ENCODE data around the gene ATF7.

ATF7 gene

DNA sequence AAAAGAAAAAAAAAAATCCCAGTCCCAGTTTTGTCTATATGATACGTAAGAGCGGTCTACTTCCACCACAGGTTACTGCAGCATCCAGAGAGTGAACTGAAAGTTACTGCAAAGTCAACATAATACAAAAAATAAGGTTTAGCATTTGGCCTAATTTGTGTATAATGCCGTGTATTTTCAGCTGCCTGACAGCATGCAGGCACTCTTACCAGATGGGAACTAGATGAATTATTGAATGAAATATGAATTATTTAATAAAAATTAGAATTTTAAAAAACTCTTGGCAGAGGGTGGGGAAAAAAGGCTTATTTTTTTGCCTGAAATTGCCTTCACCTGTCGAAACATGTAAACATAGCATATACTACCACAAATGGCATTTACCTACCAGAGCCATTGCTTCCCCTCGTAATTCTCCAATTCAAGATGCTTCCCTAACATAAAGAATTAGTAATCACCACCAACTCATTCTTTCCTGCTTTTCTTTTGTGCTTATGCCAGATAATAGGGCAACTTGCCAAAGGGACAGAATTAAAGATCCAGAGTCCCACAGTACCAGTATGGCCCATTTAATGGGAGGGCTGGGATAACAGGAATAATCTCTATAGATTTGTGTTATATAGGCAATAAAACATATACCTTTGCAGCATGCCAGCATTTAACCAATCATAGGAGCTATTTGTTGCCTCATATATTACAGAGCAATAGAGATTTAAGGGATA, 31.1 kb downstream of the ATF7 start:
- H3K27ac ChIP-seq: no peak overlapping the region
- TF ChIP-seq, protein P1, sequence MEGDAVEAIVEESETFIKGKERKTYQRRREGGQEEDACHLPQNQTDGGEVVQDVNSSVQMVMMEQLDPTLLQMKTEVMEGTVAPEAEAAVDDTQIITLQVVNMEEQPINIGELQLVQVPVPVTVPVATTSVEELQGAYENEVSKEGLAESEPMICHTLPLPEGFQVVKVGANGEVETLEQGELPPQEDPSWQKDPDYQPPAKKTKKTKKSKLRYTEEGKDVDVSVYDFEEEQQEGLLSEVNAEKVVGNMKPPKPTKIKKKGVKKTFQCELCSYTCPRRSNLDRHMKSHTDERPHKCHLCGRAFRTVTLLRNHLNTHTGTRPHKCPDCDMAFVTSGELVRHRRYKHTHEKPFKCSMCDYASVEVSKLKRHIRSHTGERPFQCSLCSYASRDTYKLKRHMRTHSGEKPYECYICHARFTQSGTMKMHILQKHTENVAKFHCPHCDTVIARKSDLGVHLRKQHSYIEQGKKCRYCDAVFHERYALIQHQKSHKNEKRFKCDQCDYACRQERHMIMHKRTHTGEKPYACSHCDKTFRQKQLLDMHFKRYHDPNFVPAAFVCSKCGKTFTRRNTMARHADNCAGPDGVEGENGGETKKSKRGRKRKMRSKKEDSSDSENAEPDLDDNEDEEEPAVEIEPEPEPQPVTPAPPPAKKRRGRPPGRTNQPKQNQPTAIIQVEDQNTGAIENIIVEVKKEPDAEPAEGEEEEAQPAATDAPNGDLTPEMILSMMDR (IDR thresholded peaks at IDR 0.05): no peak
- no peak overlapping the region for H3K4me3 ChIP-seq (ENCODE audit: low read depth in 1 of 2, low read length in 1 of 2)
- no peaks in the 10 kb centered on the region for H3K27me3 ChIP-seq
- no peaks in the 10 kb centered on the region for H3K36me3 ChIP-seq
- H3K9me3 ChIP-seq: no peaks in the 10 kb centered on the region
- no peaks in the 10 kb centered on the region for H3K4me1 ChIP-seq (ENCODE audit: control insufficient read depth in 1 of 2, insufficient read depth in 1 of 2, low read depth in 1 of 2, low read length in 1 of 2)

DNA sequence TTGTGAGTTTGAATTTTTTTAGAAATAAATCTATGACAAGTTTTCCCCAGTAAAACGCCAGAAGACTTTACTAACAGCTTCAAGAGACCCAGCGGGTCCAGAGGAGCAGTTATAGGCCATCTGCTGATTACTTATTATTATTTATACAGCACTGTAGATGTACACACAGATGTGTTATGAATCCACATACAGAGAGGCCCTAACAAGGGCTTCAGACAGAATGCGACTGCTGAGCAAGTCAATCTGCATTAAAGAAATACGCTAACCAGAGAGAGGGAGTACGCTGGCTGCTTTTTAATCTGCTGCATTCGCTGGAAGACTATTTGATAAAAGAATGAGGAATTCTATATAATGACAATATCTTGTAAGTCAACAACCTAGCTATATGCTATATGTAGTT, 32.5 kb downstream of the ATF7 start:
- Histone ChIP-seq H3K27me3 (no peaks in the 10 kb centered on the region), H3K36me3 (no peaks in the 10 kb centered on the region), H3K4me3 (ENCODE audit: low read depth in 1 of 2, low read length in 1 of 2) (no peak overlapping the region), H3K4me1 (ENCODE audit: control insufficient read depth in 1 of 2, insufficient read depth in 1 of 2, low read depth in 1 of 2, low read length in 1 of 2) (no peaks in the 10 kb centered on the region), H3K9me3 (no peaks in the 10 kb centered on the region), H3K27ac (no peak overlapping the region)
- TF ChIP-seq, protein P1 (IDR thresholded peaks at IDR 0.05): no peak

DNA sequence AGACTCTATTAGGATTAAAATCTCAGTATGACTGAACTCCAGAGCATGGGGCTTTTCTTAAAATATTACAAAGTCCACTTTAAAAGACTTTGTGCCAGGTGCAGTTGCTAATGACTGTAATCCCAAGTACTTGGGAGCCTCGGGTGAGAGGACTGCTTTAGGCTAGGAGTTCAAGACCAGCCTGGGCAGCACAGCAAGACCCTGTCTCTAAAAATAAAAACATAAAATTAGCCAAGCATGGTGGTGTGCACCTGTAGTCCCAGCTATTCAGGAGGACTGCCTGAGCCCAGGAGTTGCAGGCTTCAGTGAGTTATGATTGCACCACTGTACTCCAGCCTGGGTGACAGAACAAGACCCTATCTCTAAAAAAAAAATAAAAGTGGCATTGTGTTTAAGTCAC, 33.2 kb downstream of the ATF7 start:
- H3K4me1 ChIP-seq (ENCODE audit: control insufficient read depth in 1 of 2, insufficient read depth in 1 of 2, low read depth in 1 of 2, low read length in 1 of 2): no peaks in the 10 kb centered on the region

DNA sequence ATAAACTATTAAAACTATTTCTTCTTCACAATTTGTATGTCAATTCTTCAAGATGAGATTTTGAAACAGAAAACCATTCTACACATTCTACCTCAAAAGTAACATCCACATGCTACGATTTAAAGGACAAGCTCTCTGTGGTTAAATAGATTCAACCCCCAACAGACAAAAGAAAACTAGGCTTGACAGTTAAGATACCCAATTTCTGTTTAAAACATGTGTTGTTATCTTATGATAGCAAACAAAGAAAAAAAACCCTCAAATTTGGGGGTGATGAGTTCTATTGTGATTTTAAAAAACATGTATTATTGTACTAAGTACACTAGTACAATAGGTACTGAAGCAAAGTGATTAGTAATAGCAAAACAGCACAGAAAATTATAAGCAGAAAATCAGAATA, 33.8 kb downstream of the ATF7 start:
- H3K9me3 ChIP-seq: no peaks in the 10 kb centered on the region
- no peaks in the 10 kb centered on the region for H3K27me3 ChIP-seq
- H3K4me1 ChIP-seq (ENCODE audit: control insufficient read depth in 1 of 2, insufficient read depth in 1 of 2, low read depth in 1 of 2, low read length in 1 of 2): no peaks in the 10 kb centered on the region
- H3K4me3 ChIP-seq (ENCODE audit: low read depth in 1 of 2, low read length in 1 of 2): no peak overlapping the region
- no peaks in the 10 kb centered on the region for H3K36me3 ChIP-seq
- H3K27ac ChIP-seq: no peak overlapping the region
- TF ChIP-seq, protein P1 (IDR thresholded peaks at IDR 0.05): no peak

More for the DNA sequence above, 33.2 kb downstream of the ATF7 start:
- Histone ChIP-seq H3K27ac (no peak overlapping the region), H3K36me3 (no peaks in the 10 kb centered on the region), H3K27me3 (no peaks in the 10 kb centered on the region), H3K4me3 (ENCODE audit: low read depth in 1 of 2, low read length in 1 of 2) (no peak overlapping the region), H3K9me3 (no peaks in the 10 kb centered on the region)
- TF ChIP-seq, protein P1 (IDR thresholded peaks at IDR 0.05): no peak

DNA sequence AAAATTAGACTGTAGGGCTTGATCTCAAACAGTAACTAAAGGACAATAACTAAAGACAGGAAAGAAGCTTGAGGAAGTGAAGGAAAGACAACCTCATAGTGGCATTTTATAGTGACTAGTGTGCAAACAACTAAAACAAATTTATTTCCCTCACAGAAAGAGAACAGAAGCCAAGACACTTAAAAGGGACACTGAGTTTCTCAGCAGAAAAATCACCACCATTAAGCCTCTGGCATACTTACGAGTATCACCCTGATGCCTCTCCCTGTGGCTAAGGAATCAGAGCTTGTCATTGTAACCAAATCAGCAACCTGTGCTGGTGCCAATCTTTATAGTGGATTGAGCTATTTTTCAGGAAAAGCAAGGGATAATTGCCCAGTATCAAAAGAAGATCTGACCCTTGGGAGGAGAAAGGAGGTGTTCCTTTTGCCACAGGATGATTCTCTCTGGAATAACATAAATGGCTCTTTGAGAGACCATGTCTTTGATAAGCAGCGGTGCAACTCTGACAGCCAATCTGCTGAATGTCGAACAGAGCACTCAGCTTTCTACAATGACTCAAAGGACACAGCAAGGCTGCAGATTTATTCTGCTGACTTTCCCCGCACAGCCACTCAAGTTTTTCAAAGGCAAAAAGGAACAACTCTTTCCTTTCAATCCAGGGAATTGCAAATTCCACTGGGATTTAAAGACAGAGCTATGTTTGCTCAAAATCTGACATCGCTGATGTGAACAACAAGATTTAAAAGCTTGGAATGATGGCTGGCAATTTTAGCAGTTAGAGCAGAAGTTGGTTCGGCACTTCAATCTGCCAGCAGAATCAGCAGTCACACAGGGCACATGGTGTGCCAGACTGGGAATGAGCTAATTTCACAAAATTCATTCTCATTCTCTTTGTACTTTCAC, 34.6 kb downstream of the ATF7 start:
- Histone ChIP-seq H3K4me3 (ENCODE audit: low read depth in 1 of 2, low read length in 1 of 2) (no peak overlapping the region), H3K27me3 (no peaks in the 10 kb centered on the region), H3K4me1 (ENCODE audit: control insufficient read depth in 1 of 2, insufficient read depth in 1 of 2, low read depth in 1 of 2, low read length in 1 of 2) (no peaks in the 10 kb centered on the region), H3K27ac (no peak overlapping the region), H3K36me3 (no peaks in the 10 kb centered on the region), H3K9me3 (no peaks in the 10 kb centered on the region)
- TF ChIP-seq, protein P1 (IDR thresholded peaks at IDR 0.05): no peak
